Endothelial cell of umbilical vein (primary cell): ENCODE results near the gene GPS1. TPM values are rescaled to one million over a fixed set of nuclear protein-coding genes. Genes with fewer than 3 reads are reported as not detected.

Experiments used
- BruUV-seq: library from RNA; stranded (reverse); fragments of 400-500 nt; replicated peaks from 2 replicates; lab custom pipeline; 2021; lab: Mats Ljungman, UMichigan
- CTCF ChIA-PET: fragments of 300-600, 350-600 bp; sonication (Branson Sonifier 250); formaldehyde crosslinking; loops from one replicate; lab custom pipeline; 2021; ENCODE audit warnings: antibody characterized with exemption, inconsistent platforms; lab: Charles Lee
- POLR2A ChIA-PET: fragments of 300-600, 350-600 bp; sonication (Branson Sonifier 250); formaldehyde crosslinking; loops from one replicate; lab custom pipeline; 2021; ENCODE audit warnings: antibody characterized with exemption, inconsistent platforms; lab: Charles Lee
- DNase-seq: peaks from one replicate; pipeline ENCODE4 v3.0.0-alpha.2; 2011; ENCODE audit warnings: low read depth, low spot score
- FAIRE-seq: peaks from 2 replicates; lab custom pipeline; 2011; peaks lifted over from hg19 to GRCh38; lab: Jason Lieb, UNC
- H2AFZ ChIP-seq: 2 replicates; pipeline ENCODE4 v1.6.0; 2012; ENCODE audit warnings: low read depth, low read length, control low read depth, inconsistent platforms
- H3K27ac ChIP-seq: 2 replicates; pipeline ENCODE4 v1.5.1; 2011; ENCODE audit warnings: low read depth, mild to moderate bottlenecking, control low read depth, low read length, moderate library complexity; ENCODE audit not compliant: insufficient read depth
- H3K27me3 ChIP-seq, 2 experiments: 2 replicates each; pipeline versions ENCODE4 v1.6.0 to v1.6.1; 2011; ENCODE audit warnings: low read length in 2 of 2, mixed read lengths in 1 of 2; ENCODE audit not compliant: control insufficient read depth in 2 of 2, insufficient read depth in 2 of 2
- H3K36me3 ChIP-seq, 2 experiments: 2 replicates in 1 of 2; 3 replicates in 1 of 2; pipeline ENCODE4 v1.5.1; 2011; ENCODE audit warnings: low read length in 2 of 2, mild to moderate bottlenecking in 1 of 2, moderate library complexity in 1 of 2; ENCODE audit not compliant: control insufficient read depth in 2 of 2, insufficient read depth in 2 of 2; ENCODE audit errors: extremely low read depth in 1 of 2
- H3K4me1 ChIP-seq: 3 replicates; pipeline ENCODE4 v1.5.1; 2011; ENCODE audit warnings: mild to moderate bottlenecking, low read length; ENCODE audit not compliant: control insufficient read depth, insufficient read depth; ENCODE audit errors: extremely low read depth
- H3K4me2 ChIP-seq: 2 replicates; pipeline ENCODE4 v1.6.1; 2011; ENCODE audit warnings: low read length, control low read depth, mixed read lengths; ENCODE audit not compliant: insufficient read depth
- H3K4me3 ChIP-seq, 3 experiments: fragments of 200-600 bp in 1 of 3; sonication (generic), shearing (Covaris generic) in 1 of 3; replicated peaks in 1 of 3; 2 replicates each; pipeline ENCODE4 v1.5.1; 2011 to 2016; ENCODE audit warnings: control low read depth in 3 of 3, low read length in 3 of 3, mild to moderate bottlenecking in 2 of 3, inconsistent platforms in 1 of 3, low read depth in 1 of 3, moderate library complexity in 1 of 3; ENCODE audit not compliant: insufficient read depth in 1 of 3
- H3K79me2 ChIP-seq: 2 replicates; pipeline ENCODE4 v1.6.0; 2012; ENCODE audit warnings: low read length, inconsistent platforms; ENCODE audit not compliant: control insufficient read depth, insufficient read depth
- H3K9ac ChIP-seq: replicated peaks from 2 replicates; pipeline ENCODE3; 2011; ENCODE audit warnings: low read length, control low read depth; ENCODE audit not compliant: insufficient read depth; ENCODE audit errors: extremely low read depth
- H3K9me1 ChIP-seq: replicated peaks from 3 replicates; pipeline ENCODE4 v1.6.0; 2011; ENCODE audit warnings: mild to moderate bottlenecking, low read length; ENCODE audit not compliant: control insufficient read depth, insufficient read depth; ENCODE audit errors: extremely low read depth
- H3K9me3 ChIP-seq: replicated peaks from 2 replicates; pipeline ENCODE4 v1.5.1; 2012; ENCODE audit warnings: low read length, inconsistent platforms; ENCODE audit not compliant: control insufficient read depth, insufficient read depth
- H4K20me1 ChIP-seq: replicated peaks from 2 replicates; pipeline ENCODE3; 2011; ENCODE audit warnings: mild to moderate bottlenecking, low read length; ENCODE audit not compliant: control insufficient read depth, insufficient read depth; ENCODE audit errors: extremely low read depth
- CTCF ChIP-seq, 2 donors: IDR thresholded peaks; 1 replicate in 1 of 2; 2 replicates in 1 of 2; pipeline ENCODE4 v1.5.1; 2011; ENCODE audit warnings: low read length in 2 of 2, mild to moderate bottlenecking in 2 of 2, moderate library complexity in 2 of 2, control low read depth in 1 of 2, inconsistent platforms in 1 of 2, low read depth in 1 of 2; ENCODE audit not compliant: insufficient read depth in 1 of 2; ENCODE audit errors: extremely low read depth in 1 of 2
- EZH2 ChIP-seq: IDR thresholded peaks from 2 replicates; pipeline ENCODE4 v1.6.1; 2012; ENCODE audit warnings: borderline replicate concordance, low read depth, mild to moderate bottlenecking, moderate library complexity, low read length, inconsistent platforms; ENCODE audit not compliant: severe bottlenecking
- FOS ChIP-seq: IDR thresholded peaks from 2 replicates; pipeline ENCODE4 v1.6.1; 2011; ENCODE audit warnings: mild to moderate bottlenecking, low read length, moderate library complexity, borderline replicate concordance; ENCODE audit not compliant: insufficient read depth
- GATA2 ChIP-seq: IDR thresholded peaks from 2 replicates; pipeline ENCODE4 v1.7.0; 2011; ENCODE audit warnings: low read depth, mild to moderate bottlenecking, moderate library complexity, mixed read lengths, low read length; ENCODE audit not compliant: insufficient read length, insufficient read depth
- JUN ChIP-seq: IDR thresholded peaks from 2 replicates; pipeline ENCODE4 v1.6.1; 2011; ENCODE audit warnings: borderline replicate concordance, low read depth; ENCODE audit not compliant: insufficient read length, insufficient read depth
- MYC ChIP-seq: IDR thresholded peaks from one replicate; pipeline ENCODE4 v1.6.1; 2011; ENCODE audit warnings: mild to moderate bottlenecking, low read depth, low read length
- POLR2A ChIP-seq: IDR thresholded peaks from 2 replicates; pipeline ENCODE4 v1.6.1; 2012; ENCODE audit warnings: low read depth, mild to moderate bottlenecking, control low read depth, low read length
- POLR2AphosphoS5 ChIP-seq: IDR thresholded peaks from 2 replicates; pipeline ENCODE4 v1.6.1; 2012; ENCODE audit warnings: low read depth, mild to moderate bottlenecking, control low read depth, low read length, moderate library complexity; ENCODE audit not compliant: insufficient read depth
- dilution Hi-C: fragments of 300-500 bp; cut with MboI; formaldehyde crosslinking; loops from one replicate; pipeline ENCODE4 v1.15.0; 2019; ENCODE audit warnings: low sequenced_read_pairs; ENCODE audit not compliant: extremely low pct_ligation_motif_present
- intact Hi-C: fragments of 100-400 bp; cut with micrococcal nuclease; formaldehyde crosslinking; loops from one replicate; pipeline ENCODE4 v1.10.0; 2022
- polyA plus RNA-seq, 4 experiments: library from polyadenylated mRNA; depleted of rRNA in 3 of 4; stranded (reverse) in 3 of 4; unstranded in 1 of 4; fragments of >200 nt; gene quantifications; 2 replicates each; pipeline versions ENCODE4 v1.2.1 to v1.2.3, GENCODE V29; 2011 to 2012; ENCODE audit warnings: missing spikeins in 1 of 4
- total RNA-seq: library from RNA; stranded (reverse); gene quantifications from 2 replicates; pipeline ENCODE4 v1.2.3, GENCODE V29; 2021
- TF ChIP-seq, protein P1 (sequence below): IDR thresholded peaks from 2 replicates; pipeline ENCODE4 v1.6.1; 2011; ENCODE audit not compliant: insufficient read depth, insufficient read length

Gene GPS1
- total and polyA plus RNA-seq, 2 donors (not counting 3 experiments of a cell fraction or from before 2014, with no cell fraction given) = 116 to 178 TPM

GRCh38 chr17:82100502-82101298, 49.0 kb downstream of the GPS1 start:
- H3K4me2 ChIP-seq = no peak overlapping the region
- no peak overlapping the region for H3K9ac ChIP-seq

More at GRCh38 chr17:82100502-82101298, 49.0 kb downstream of the GPS1 start:
- Histone ChIP-seq H3K4me3 (no peak overlapping the region), H3K79me2 (peaks cover 24% of the 10 kb centered on the region), H3K36me3 (no peaks in the 10 kb centered on the region), H2AFZ (no peak overlapping the region), H3K27me3 (no peaks in the 10 kb centered on the region), H3K9me3 (no peaks in the 10 kb centered on the region), H3K9me1 (no peaks in the 10 kb centered on the region), H3K27ac (no peak overlapping the region), H4K20me1 (no peaks in the 10 kb centered on the region), H3K4me1 (peaks cover 20% of the 10 kb centered on the region)
- TF ChIP-seq, protein P1, sequence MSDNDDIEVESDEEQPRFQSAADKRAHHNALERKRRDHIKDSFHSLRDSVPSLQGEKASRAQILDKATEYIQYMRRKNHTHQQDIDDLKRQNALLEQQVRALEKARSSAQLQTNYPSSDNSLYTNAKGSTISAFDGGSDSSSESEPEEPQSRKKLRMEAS = no peak
- TF ChIP-seq POLR2A (no peak), GATA2 (no peak), FOS (no peak), POLR2AphosphoS5 (no peak), CTCF (IDR thresholded peaks at IDR 0.05; ENCODE audit: extremely low read depth in 1 of 2, insufficient read depth in 1 of 2, low read depth in 1 of 2, low read length in 2 of 2) (no peak), JUN (no peak), MYC (no peak), EZH2 (no peak)
- POLR2A ChIA-PET = no interaction called here
- intact Hi-C loops (no loop called here), dilution Hi-C loops (no loop called here)
- DNase-seq (no peak), FAIRE-seq (no peak)
- BruUV-seq = no TSS peak
- CTCF ChIA-PET = no interaction called here
